Endometrial microvascular endothelial cells (primary cell): Measurements from ENCODE around the gene JAKMIP1. TPM values are rescaled to one million over a fixed set of nuclear protein-coding genes. Genes with fewer than 3 reads are reported as not detected.
"Not testable (repeated sequence)": the region's sequence is repeated elsewhere in the genome, so short reads cannot be mapped to it uniquely, and the experiment has no call there.

ENCODE experiments used
- in situ Hi-C: cut with HindIII; loops from 2 replicates; pipeline ENCODE4 v1.10.0; 2017; ENCODE audit warnings: low sequenced_read_pairs, low pct_unique_long_range_greater_than_20kb; ENCODE audit errors: inconsistent ontology term
- total RNA-seq: library from RNA; depleted of rRNA; stranded (reverse); fragments of >200 nt; gene quantifications from one replicate; pipeline ENCODE4 v1.2.3, GENCODE V29; 2015; ENCODE audit errors: inconsistent ontology term

The JAKMIP1 gene
- total RNA-seq, 1 donor from 2014 or later = not detected

GRCh38 chr4:6230502-6230785 lies 30.1 kb upstream of the JAKMIP1 start:
- in situ Hi-C loops = no loop called here

- in situ Hi-C loops = no loop called here
Measured at GRCh38 chr4:6229671-6230501, 29.5 kb upstream of the JAKMIP1 start.

GRCh38 chr4:6229095-6229494 lies 28.7 kb upstream of the JAKMIP1 start:
- in situ Hi-C loops = no loop called here

GRCh38 chr4:6228158-6229067 lies 28.1 kb upstream of the JAKMIP1 start:
- in situ Hi-C loops = no loop called here

GRCh38 chr4:6227412-6228157 lies 27.2 kb upstream of the JAKMIP1 start:
- in situ Hi-C loops = no loop called here

GRCh38 chr4:6226506-6226905 lies 26.2 kb upstream of the JAKMIP1 start:
- in situ Hi-C loops = no loop called here

GRCh38 chr4:6225469-6225868 lies 25.1 kb upstream of the JAKMIP1 start:
- in situ Hi-C loops = no loop called here

GRCh38 chr4:6224735-6225134 lies 24.4 kb upstream of the JAKMIP1 start:
- in situ Hi-C loops = no loop called here

- in situ Hi-C loops = no loop called here
Measured at GRCh38 chr4:6222761-6223292, 22.5 kb upstream of the JAKMIP1 start.

GRCh38 chr4:6221851-6222760 lies 21.8 kb upstream of the JAKMIP1 start:
- in situ Hi-C loops = no loop called here

GRCh38 chr4:6221301-6221850 lies 21.0 kb upstream of the JAKMIP1 start:
- in situ Hi-C loops = no loop called here

- in situ Hi-C loops = no loop called here
Measured at GRCh38 chr4:6217716-6218381, 17.5 kb upstream of the JAKMIP1 start.

GRCh38 chr4:6216588-6216987 lies 16.2 kb upstream of the JAKMIP1 start:
- in situ Hi-C loops = no loop called here

GRCh38 chr4:6209921-6210320 lies 9.6 kb upstream of the JAKMIP1 start:
- in situ Hi-C loops = no loop called here

- in situ Hi-C loops = not testable (repeated sequence)
Measured at GRCh38 chr4:6209291-6209690, 8.9 kb upstream of the JAKMIP1 start.

GRCh38 chr4:6208416-6208815 lies 8.1 kb upstream of the JAKMIP1 start:
- in situ Hi-C loops = no loop called here

- in situ Hi-C loops = no loop called here
Measured at GRCh38 chr4:6207602-6208001, 7.3 kb upstream of the JAKMIP1 start.
